Fibroblast of pulmonary artery (primary cell): ENCODE results near the gene EFCC1.

Experiments used
- DNase-seq: peaks from one replicate; pipeline ENCODE4 v3.0.0-alpha.2; 2010; ENCODE audit warnings: low read depth
- H3K4me3 ChIP-seq: replicated peaks from 2 replicates; pipeline ENCODE4 v1.5.1; 2011; ENCODE audit warnings: low read depth, mild to moderate bottlenecking, control low read depth, low read length, moderate library complexity
- CTCF ChIP-seq: IDR thresholded peaks from 2 replicates; pipeline ENCODE4 v1.5.1; 2011; ENCODE audit warnings: mild to moderate bottlenecking, control low read depth, low read length, inconsistent platforms; ENCODE audit errors: missing control alignments

The EFCC1 gene

DNA sequence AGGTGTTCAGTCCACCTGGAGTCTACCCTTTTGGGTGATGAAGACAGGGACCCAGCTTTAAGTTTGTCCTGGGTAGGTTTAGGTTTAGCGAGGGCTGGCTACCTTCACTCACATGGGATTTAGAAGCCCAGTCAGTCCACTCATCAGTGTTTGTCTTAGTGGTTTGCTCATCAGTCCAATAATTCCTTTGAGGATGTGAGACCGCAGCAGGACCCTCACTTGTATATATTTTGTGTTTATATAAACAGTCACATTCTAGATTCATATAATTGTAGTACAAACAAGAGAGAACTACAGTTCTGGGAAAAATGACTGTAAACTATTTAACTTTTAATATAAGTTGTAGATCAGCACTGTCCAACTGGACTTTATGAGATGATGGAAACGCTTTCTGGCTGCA lies 18.2 kb downstream of the EFCC1 start:
- no peak overlapping the region for H3K4me3 ChIP-seq
- DNase-seq = no peak
- TF ChIP-seq CTCF = no peak

DNA sequence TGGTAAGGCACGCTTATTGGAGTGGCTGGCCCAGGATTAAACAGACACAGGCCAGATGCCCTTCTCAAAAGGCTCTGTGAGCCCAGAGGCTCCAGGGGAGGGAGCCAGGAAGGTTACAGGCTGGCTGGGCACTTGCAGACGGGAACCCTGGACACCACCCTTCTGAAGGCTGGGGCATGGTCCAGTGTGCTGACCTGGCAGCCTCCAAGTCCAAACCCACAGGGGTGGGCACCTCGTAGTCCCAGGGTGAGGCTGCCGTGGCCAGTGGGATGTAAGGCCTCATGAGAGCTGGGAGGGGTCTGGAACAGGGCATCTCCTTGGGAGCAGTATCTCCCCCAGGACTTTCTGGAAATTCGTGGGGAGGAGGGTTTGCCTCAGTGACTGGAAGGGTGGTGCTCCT lies 19.6 kb downstream of the EFCC1 start:
- H3K4me3 ChIP-seq = no peak overlapping the region
- no peak for DNase-seq
- TF ChIP-seq CTCF = no peak

- peak; percentile 20 for DNase-seq
- H3K4me3 ChIP-seq = no peak overlapping the region
- TF ChIP-seq CTCF = no peak
These were observed 20.0 kb downstream of the EFCC1 start for GRCh38 chr3:129021140-129021551.

- peak; percentile 76 for DNase-seq
These were observed 21.3 kb downstream of the EFCC1 start for GRCh38 chr3:129022114-129023007.

DNA sequence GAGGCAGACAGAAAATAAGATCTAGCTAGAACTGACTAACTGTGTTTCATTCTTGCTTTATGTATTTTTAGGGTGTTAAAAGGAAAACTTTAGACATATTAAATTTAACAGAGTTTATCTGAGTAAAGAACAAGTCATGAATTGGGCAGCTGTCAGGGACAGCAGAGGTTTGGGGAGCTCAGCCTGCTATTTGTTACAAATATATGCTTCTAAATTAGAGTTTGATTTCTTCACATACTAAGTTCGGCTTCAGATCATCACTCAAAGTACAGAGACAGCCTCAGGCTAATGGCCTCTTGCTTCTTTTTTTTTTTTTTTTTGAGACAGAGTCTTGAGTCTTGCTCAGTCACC lies 21.9 kb downstream of the EFCC1 start:
- DNase-seq = no peak
- no peak for TF ChIP-seq CTCF
- no peak overlapping the region for H3K4me3 ChIP-seq

More at GRCh38 chr3:129022114-129023007, 21.3 kb downstream of the EFCC1 start:
- H3K4me3 ChIP-seq = no peak overlapping the region
- no peak for TF ChIP-seq CTCF

DNA sequence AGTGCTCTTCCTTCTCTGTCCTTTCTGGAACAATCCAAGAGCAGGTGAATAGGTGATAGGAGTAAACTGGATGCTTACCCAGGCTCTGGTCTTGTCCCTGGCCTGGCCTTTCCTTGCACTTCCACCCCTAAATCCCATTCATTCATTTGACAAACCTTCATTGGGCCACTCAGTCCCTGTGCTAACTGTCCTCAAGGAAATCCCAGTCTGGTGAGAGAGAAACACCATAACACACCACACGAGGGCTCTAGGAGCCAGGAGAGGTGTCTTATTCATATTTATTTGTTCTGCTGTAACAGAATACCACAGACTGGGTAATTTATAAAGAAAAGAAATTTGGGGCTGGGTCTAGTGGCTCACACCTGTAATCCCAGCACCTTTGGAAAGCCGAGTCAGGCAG lies 22.8 kb downstream of the EFCC1 start:
- peak; percentile 28 for DNase-seq
- peak; percentile 16 for TF ChIP-seq CTCF
- no peak overlapping the region for H3K4me3 ChIP-seq

- H3K4me3 ChIP-seq = no peak overlapping the region
- no peak for TF ChIP-seq CTCF
- no peak for DNase-seq
These were observed 24.0 kb downstream of the EFCC1 start for GRCh38 chr3:129025108-129025507.
